Gastrocnemius medialis (tissue), 4 donors: ENCODE measurements around the gene PBX3.

Source experiments
- POLR2A ChIP-seq, 2 donors: fragments of 450-650 bp; IDR thresholded peaks; one replicate each; pipeline ENCODE4 v1.6.1; 2017; ENCODE audit warnings: antibody characterized with exemption in 2 of 2, mild to moderate bottlenecking in 2 of 2, moderate library complexity in 2 of 2
- TF ChIP-seq, protein P1 (sequence below), 5 experiments: fragments of 450-650 bp in 3 of 5; fragments of 200-600 bp in 2 of 5; sonication (generic) in 2 of 5; IDR thresholded peaks in 4 of 5; conservative IDR thresholded peaks in 1 of 5; 1 replicate in 4 of 5; 2 replicates in 1 of 5; pipeline ENCODE4 v1.5.1; 2016 to 2019; ENCODE audit warnings: antibody characterized with exemption in 5 of 5, mild to moderate bottlenecking in 3 of 5, moderate library complexity in 3 of 5

DNA sequence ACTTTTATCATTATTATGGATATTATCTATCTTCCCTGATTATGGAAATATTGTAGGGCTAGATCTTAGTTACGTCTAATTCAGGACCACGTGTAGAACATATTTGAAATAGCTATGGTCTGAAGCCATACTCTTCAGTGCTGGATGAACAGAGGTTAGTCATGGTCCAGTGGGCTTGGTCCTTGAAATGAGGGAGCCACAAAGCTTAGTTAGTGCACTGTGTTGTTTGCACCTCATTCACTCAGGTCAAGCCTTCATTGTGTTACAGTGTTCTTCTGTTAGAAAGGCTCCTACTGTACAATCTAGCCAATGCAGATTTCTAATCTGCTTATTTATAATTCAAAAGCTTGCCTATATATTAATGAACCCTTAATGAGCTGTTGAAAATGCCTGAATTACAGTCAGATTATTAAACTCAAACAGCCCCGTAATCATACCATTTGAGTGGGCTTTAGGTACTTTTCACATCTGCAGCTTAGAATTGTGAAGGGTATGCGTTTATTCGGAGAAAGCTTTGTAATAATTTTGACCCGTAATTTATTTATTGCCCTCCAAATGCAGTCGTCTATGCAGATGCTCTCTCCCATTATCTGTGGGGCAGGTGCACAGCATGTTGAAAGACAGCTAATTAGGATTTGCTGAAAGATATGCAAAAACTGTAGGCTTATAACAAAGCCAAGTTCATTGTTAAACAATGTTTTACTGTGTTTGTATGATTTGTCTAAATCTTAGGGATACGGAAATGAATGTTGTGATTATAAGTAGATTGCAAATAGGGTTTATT is 164.9 kb downstream of the PBX3 start:
- TF ChIP-seq, protein P1, sequence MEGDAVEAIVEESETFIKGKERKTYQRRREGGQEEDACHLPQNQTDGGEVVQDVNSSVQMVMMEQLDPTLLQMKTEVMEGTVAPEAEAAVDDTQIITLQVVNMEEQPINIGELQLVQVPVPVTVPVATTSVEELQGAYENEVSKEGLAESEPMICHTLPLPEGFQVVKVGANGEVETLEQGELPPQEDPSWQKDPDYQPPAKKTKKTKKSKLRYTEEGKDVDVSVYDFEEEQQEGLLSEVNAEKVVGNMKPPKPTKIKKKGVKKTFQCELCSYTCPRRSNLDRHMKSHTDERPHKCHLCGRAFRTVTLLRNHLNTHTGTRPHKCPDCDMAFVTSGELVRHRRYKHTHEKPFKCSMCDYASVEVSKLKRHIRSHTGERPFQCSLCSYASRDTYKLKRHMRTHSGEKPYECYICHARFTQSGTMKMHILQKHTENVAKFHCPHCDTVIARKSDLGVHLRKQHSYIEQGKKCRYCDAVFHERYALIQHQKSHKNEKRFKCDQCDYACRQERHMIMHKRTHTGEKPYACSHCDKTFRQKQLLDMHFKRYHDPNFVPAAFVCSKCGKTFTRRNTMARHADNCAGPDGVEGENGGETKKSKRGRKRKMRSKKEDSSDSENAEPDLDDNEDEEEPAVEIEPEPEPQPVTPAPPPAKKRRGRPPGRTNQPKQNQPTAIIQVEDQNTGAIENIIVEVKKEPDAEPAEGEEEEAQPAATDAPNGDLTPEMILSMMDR (IDR thresholded peaks at IDR 0.05 in 4 of 5, conservative IDR thresholded peaks at IDR 0.05 in 1 of 5), result no peak
- no peak for TF ChIP-seq POLR2A (IDR thresholded peaks at IDR 0.05)
